Measurements from ENCODE around the gene BEX5.
A peak's percentile ranks its signal among the peaks of the same experiment; 100 is the strongest.
"Not testable (repeated sequence)": the region's sequence is repeated elsewhere in the genome, so short reads cannot be mapped to it uniquely, and the experiment has no call there.

Gene BEX5

DNA sequence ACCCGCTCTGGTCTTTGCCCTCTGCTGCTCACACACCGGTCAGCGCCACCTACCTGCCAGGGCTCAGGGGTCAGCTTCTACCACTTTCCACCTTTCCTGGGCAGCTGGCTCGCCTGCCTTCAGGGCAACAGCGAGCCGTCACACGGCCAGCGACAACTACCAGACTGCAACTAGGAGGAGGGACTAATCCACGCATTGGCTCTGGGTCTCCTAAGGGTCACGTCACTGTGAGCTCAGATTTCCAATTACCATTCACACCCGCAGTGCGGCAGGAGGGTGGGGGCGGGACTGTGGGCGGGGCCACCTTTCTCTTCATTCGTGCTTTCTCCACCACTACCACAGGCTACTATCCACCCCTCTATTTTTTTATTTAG, at the start of gene BEX5:
TSS of gene BEX5 (minus strand) at position 172 of the 374 bp plus-strand sequence. CDS start 1,712 bp downstream, outside the sequence.
- DNase-seq (ENCODE audit: low spot score): peak; percentile 79

GRCh38 chrX:102185967-102186720, 30.4 kb upstream of the BEX5 start:
- DNase-seq (ENCODE audit: low spot score): no peak

GRCh38 chrX:102154900-102155805, 624 bp downstream of the BEX5 start:
- DNase-seq (ENCODE audit: low spot score): peak; percentile 4

- peak; percentile 2 for DNase-seq (ENCODE audit: low spot score)
Observed at GRCh38 chrX:102154218-102154860, 1.4 kb downstream of the BEX5 start.

GRCh38 chrX:102142274-102142673, 13.5 kb downstream of the BEX5 start, which contains the start of gene TCEAL6:
TCEAL6 (minus strand) TSS chrX:102142481.
- not testable (repeated sequence) for DNase-seq (ENCODE audit: low spot score)

- not testable (repeated sequence) for DNase-seq (ENCODE audit: low spot score)
Observed at GRCh38 chrX:102141631-102142030, 14.1 kb downstream of the BEX5 start.

GRCh38 chrX:102140876-102141275, 14.9 kb downstream of the BEX5 start:
- not testable (repeated sequence) for DNase-seq (ENCODE audit: low spot score)

- no peak for DNase-seq (ENCODE audit: low spot score)
Observed at GRCh38 chrX:102138064-102138463, 17.7 kb downstream of the BEX5 start.

DNA sequence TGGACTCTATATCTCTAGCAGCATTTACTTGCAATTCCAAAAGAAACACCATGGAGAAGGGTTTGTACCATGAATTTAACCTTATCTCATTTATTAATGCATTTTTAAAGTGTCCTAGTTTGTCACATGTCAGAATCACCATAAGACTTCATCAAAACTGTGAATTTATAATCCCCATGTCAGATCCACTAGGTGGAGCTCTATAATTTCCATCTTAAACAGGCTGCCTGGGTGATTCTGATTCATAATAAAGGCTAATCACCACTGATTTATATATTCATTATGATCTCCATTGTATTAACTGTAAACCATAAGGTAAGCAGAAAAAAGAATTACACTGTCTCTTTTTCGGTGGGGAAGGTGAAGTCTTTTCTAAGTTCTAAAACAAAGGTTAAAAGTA, 26.3 kb downstream of the BEX5 start:
- DNase-seq (ENCODE audit: low spot score): peak; percentile 6

- no peak for DNase-seq (ENCODE audit: low spot score)
Observed at GRCh38 chrX:102126863-102127262, 28.9 kb downstream of the BEX5 start.

- DNase-seq (ENCODE audit: low spot score): not testable (repeated sequence)
Observed at GRCh38 chrX:102126080-102126818, 29.5 kb downstream of the BEX5 start.

DNA sequence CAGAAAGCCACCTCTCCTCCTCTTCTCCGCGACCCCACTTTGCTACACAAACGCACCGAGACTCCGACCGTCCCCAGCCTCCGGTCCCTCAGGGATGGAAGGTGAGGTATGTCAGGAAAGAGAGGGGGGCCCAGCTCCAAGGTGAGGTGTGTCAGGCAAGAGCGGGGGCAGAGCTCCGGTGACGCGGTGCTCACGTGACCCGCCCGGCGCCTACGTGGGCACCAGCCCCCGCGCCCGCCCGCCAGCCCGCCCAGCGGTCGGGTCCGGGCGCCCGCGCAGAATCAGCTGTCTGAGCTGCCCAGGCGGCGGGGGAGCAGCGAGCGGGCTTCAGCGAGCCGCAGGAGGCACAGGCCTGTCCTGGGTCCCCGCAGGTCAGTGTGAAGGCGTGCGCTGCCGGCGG, 30.3 kb downstream of the BEX5 start, which contains the start of gene TCEAL2:
TSS of gene TCEAL2 (plus strand) at position 244 of the 400 bp plus-strand sequence. CDS start 1,152 bp downstream, outside the sequence.
- peak; percentile 3 for DNase-seq (ENCODE audit: low spot score)

GRCh38 chrX:102125014-102125413, 30.8 kb downstream of the BEX5 start:
- DNase-seq (ENCODE audit: low spot score): not testable (repeated sequence)

DNA sequence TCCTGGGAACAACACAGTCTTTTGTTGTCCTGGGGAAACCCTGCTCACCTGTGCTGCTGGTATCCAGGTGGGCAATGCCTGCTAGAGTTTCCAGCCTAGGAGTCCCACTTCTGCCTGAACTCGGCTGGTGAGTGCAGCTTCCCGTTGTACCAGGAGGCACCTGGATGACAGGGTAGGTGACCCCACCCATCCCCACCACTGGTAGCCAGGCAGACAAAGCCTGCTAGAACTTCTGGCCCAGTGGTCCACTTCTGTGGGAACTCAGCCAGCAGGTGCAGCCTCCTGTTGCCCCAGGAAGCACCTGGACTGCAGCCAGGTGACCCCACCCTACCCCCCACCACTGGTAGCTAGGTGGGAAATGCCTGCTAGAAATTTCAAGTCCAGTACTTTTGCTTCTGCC, 40.0 kb downstream of the BEX5 start:
- DNase-seq (ENCODE audit: low spot score): no peak

DNA sequence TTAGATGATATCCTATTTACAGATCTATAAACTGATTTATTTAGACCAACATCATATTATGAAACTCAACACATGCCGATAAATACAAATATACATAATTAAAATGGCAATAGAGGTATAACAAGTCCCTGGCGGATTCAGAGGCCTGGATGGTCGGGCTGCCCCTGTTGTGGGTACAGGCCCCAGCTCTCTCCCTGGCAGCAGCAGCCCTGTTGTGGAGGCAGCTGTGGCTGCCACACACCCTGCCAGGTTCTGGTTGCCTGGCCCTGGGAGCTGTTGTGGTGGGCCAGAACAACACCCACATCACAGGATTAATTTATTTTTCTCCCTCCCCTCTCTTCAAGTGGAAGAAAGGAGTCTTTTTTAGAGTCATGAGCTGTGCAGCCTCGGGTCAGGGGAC, 42.4 kb downstream of the BEX5 start:
- no peak for DNase-seq (ENCODE audit: low spot score)

Measured in pons (tissue), 1 donor.